NCI-H2029 treated with DMSO at 0.1 percent for 48 hours (cell line): Measurements from ENCODE around the gene OGDH.
"Not testable (repeated sequence)": the region's sequence is repeated elsewhere in the genome, so short reads cannot be mapped to it uniquely, and the experiment has no call there.

ENCODE experiments used
- DNase-seq: peaks from one replicate; lab custom pipeline; 2025; lab: John Stamatoyannopoulos, UW

Gene OGDH

DNA sequence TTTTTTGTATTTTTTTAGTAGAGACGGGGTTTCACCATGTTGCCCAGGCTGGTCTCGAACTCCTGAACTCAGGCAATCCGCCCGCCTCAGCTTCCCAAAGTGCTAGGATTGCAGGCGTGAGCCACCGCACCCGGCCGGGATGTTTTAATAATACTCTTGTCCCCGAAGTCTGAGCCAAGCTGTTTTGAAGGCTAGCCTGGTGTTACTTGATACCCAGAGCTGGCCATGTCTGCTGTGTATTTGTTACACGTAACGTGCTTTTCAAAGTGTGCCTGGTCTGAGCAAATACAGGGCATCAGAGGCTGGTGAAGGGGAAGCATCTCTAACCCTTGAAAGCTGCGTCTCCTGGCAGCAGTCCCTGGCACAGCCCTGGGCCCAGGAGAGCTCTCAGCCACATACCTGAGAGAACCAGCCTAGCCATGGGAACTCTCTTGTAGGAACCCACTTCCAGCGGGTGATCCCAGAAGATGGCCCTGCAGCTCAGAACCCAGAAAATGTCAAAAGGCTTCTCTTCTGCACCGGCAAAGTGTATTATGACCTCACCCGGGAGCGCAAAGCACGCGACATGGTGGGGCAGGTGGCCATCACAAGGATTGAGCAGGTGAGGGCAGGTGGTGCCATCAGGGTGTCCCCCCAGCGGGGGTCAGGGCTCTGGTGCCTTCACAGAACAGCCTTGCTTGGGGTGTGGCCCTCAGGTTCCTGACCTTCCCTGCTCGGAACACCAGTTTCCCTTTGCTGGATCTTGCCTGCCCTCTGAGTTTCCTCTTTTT lies 100.5 kb downstream of the OGDH start:
- DNase-seq = peak; percentile 94

DNA sequence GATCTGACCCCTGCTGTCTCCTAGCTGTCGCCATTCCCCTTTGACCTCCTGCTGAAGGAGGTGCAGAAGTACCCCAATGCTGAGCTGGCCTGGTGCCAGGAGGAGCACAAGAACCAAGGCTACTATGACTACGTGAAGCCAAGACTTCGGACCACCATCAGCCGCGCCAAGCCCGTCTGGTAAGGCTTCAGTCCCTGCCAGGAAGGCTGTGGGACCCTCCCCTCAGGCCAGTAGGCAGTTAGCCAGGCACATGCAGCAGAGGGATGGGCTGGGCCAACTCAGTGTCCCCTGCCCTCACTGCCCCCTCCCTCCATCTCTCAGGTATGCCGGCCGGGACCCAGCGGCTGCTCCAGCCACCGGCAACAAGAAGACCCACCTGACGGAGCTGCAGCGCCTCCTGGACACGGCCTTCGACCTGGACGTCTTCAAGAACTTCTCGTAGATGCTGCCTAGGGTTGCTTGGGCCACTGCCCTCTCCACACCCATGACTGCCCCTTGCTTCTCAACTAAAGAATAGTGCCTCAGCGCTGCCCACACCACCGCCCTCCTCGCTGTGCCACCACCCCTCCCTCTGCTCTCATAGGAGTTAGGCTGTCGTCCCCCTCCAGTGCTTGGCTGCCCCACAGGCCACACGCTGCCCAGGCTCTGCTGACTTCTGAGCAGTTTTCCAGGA lies 101.3 kb downstream of the OGDH start:
- no peak for DNase-seq

DNA sequence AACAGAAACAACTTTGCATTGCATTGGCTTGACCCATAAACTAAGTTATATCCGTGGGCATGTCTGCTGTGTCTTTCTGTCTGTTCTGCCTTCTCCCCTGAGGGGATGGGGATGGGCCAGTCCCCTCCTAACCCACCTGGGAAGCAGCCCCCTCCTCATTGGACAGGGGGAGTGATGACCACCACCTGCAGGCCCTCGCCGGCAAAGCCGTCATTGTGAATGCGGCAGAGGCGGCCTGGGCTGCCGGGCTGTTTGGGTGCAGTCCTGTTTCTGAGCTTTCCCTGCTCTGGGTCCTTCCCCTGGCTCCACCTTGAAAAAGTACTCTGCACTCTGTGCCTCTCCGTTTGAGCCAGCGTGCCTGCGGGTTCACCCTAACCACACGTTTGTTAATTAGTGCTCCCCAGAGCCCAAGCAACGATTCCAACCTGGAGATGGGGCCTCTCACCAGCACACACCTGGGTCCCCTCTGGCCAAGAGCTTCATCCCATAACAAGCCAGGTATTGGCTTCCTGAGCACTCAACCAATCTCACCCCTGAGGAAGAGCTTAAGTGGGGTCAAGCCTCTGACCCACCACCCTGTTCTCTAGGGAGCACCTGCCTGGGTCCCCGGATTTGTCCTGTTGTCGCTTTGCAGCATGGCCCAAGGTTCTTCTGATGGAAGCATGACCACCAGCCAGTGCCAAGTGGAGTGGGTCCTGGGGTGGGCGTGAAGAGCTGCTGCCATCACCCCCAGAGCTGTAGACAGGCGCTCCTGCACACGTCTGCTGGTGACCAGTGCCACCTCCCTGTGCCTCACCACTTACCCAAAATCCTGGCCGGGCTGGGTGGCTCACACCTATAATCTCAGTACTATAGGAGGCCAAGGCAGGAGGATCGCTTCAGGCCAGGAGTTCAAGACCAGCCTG lies 102.8 kb downstream of the OGDH start:
- DNase-seq = no peak

DNA sequence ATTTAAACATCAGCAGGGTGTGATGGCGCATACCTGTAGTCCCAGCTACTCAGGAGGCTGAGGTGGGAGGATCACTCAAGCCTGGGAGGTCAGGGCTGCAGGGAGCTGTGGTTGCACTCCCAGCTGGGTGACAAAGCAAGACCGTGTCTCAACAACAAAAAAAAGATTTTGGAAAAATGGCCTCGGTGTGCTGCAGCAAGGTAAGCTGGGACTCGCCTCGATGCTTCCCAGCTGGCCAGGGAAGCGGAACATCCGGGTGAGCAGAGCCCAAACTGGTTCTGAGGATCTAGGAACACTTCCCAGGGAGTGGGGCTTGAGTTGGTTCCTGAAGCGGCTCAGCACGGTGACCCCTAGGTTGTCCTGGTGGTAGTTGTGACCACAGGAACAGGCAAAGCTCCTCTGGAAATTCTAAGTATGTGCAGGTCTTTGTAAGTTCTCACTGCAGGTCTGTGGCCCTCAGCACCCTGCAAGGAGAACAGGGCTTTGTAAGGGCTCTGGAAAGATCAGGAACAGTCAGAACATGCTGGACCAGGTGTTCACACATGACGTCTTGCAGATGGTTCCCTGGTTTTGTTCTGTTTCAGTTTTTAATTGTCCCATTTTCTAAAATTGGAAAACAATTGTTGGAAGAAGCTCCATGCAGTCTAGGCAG lies 103.6 kb downstream of the OGDH start:
- no peak for DNase-seq

DNA sequence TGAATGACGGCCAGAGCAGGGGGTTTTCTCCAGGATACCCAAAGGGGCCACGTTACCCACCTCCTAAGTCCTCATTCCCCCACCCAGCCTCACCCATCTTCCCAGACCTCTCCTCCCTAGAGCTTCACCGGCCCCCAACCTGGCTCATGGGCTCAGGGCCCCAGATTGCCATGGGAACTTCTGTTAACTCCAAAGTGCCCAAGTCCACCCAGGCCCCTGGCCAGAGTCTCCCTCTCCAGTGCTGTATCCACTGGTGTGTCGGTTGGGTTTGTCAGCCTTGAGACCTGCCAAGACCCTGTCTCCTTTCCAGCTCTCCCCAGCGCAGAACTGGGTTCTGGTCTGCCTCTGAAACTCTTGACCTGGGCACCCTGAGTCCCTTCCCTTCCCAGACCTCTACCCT lies 105.1 kb downstream of the OGDH start:
- DNase-seq = no peak

DNA sequence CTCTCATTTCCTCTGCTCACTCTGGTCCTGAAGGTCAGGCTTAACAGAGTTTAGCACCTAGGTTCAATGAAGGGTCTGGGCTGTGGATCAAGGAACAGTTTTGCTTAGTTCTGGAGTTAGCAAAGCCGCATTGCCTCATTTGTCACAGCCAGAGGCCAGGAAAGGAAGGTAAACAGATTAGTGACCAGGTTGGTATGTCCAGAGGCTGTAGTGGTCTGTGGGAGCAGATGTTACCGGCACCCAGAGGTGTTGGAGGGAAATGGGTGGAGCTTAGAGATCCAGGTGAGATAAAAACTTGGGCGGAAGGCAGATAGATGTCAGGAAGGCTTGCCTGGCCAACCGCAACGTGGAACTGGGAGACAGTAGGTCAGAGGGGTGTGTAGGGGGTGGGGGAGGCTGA lies 105.6 kb downstream of the OGDH start:
- no peak for DNase-seq

DNA sequence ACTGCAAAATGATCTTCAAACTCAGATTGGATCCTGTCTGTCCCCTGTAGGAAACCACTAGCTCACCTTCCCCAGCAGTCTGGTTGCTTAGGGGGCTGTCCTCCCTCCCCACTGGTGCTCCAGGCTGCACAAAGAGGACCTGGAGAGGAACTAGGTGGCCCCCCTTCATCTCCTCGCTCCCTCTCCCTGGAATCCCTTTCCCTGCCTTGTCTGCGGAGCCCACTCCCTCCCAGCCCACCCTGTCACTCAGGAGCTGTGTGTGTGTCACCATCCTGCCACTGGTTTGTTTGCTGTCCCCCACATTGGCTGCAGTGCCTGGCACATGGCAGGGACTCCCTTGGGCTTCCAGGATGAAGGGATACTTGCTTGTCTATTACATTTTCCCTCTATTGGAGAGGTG lies 106.7 kb downstream of the OGDH start:
- DNase-seq = no peak

DNA sequence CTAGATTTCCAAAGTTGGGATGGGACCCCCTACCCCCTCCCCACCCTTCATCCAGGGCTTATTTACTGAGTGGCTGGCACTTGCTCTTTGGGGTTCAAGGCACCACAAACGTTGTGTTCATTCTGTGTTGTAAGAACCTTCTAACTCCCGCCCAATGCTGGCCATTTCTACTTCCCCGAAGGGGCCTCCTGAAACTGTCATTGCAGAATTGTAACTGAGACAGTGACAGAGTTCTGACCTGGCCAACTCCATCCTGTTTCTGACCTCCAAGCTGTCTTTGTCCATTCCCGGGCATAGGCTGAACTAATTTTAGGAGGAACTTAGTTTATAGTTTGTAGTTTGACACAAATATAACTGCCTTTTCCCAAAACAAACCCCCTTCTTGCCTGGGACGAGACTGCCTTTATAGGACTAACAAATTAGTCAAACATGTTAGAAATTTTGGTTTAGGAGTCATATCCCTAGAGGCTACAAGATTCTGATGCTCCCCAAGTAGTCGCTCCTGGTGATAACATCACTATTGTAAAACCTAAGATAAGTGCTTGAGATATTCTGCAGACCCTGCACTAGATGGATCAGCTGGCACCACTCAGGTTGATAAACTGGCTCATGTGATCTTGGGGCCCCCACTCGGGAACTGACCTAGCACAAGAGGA lies 107.4 kb downstream of the OGDH start:
- no peak for DNase-seq

DNA sequence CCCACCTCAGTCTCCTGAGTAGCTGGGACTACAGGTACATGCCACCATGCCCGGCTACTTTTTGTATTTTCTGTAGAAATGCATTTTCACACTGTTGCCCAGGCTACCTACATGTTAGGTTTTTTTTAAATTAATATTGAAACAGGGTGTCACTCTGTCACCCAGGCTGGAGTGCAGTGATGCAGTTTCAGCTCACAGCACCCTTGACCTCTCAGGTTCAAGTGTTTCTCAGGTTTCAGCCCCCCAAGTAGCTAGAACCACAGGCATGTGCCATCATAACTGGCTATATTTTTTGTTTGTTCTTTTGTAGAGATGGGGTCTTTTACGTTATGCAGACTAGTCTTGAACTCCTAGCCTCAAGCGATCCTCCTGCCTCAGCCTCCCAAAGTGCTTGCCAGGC lies 109.8 kb downstream of the OGDH start:
- no peak for DNase-seq

DNA sequence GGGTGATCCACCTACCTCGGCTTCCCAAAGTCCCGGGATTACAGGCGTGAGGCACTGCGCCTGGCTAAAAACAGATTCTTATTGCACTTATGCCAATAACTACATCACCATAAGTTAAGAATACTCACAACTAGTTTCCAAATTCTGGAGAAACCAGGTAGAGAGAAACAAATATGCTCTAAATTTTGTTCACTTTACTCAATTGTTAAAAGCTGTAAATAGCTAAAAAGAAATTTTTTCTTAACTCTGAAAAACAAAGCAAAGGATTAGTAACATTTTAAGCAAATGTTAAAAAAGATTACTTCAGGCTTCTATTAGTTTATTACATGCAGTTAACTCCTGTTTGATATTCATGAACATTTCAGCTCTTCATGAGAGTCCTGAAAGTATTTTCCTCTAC lies 113.9 kb downstream of the OGDH start:
- no peak for DNase-seq

DNA sequence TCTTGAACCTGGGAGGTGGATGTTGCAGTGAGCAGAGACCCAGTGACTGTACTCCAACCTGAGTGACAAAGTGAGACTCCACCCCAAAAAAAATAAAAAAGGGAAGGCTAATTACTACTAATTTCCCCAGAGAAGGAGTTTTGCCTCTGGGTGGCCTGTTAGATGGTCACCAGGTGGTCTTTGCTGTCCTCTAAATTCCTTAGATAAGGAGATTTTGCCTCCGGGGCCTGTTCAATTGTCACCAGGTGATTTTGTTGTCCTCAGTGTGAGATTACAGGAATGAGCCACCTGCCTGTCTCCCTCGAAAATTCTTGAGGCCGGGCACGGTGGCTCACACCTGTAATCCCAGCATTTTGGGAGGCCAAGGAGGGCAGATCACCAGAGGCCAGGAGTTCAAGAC lies 117.8 kb downstream of the OGDH start:
- DNase-seq = no peak

DNA sequence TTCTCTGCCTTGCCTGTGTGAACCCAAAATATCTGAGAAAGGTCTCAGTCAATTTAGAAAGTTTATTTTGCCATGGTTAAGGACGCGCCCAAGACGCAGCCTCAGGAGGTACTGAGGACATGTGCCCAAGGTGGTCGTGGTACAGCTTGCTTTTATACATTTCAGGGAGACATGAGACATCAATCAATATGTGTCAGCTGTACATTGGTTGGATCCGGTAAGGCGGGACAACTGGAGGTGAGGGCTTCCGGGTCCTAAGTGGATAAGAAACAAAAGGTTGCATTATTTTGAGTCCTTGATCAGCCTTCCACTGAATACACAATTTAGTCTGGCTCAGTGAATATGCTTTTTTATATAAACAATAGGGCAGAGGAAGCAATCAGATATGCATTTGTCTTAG lies 119.8 kb downstream of the OGDH start:
- not testable (repeated sequence) for DNase-seq

DNA sequence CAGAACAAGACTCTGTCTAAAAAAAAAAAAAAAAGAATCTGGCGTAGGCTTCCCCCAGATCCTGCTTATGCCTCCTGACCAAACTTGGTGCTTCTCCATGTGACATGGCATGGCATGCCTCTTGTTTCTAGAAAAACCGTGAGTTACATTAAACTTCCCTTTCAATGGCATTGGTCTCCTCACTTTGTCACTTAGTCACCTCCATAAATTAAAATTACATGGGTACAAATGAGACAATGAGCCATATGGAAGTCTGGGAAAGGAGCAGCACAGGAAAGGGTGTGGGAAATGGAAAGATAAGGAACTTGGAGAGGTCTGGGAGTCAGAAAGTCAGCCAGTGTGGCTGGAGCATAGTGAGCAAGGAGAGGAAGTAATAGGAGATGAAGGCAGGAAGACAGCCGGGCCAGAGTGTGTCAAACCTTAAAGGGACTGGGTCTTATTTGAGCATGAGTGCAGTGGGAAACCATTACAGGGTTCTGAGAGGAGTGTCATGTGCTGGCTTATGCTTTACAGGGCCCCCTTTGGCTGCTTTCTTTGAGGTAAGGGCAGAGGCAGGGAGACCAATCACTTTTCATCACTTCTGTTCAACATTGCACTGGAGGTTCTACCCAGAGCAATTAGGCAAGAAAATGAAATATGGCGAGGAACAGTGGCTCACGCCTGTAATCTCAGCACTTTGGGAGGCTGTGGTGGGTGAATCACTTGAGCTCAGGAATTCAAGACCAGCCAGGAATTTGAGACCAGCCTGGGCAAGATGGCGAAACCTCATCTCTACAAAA lies 120.9 kb downstream of the OGDH start:
- no peak for DNase-seq

DNA sequence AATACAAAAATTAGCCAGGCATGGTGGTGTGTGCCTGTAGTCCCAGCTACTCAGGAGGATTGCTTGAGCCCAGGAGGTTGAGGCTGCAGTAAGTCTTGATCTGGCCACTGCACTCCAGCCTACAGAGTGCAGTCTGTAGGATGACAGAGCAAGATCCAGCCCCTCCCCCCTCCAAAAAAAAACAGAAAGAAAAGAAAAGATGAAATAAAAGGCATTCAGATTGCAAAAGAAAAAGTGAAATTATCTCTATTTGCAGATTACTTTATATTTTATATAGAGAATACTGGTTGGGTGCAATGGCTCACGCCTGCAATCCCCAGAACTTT lies 121.5 kb downstream of the OGDH start:
- DNase-seq = no peak

DNA sequence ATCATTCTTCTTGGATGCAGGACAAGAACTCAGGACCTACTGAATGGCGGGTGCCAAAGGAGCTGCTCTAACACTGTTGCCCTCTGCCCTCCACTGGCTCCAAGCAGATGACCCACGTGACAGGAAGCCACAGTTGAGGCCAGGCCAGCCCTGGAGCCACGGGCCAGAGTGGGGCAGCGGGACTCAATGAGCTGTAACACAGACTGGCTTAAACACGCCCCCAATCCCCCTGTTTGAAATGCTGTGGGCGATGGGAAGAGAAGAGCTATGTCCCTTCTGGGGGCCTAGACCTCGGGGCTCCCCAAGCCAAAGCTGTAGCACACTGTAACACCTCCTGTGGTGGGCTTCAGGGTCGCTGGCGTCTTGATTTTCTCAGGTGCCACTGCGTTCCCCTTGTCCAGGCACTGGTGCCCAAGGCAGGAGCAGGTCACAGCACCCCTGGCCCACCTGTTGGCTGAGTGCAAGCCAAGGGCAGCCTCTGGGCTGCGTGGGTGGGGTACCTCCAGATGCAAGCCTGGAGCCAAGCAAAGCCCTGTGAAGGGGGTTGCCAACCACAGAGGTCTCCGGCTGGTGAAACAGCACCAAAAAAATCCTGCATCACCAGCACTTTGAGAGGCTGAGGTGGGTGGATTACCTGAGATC lies 123.6 kb downstream of the OGDH start:
- DNase-seq = no peak

DNA sequence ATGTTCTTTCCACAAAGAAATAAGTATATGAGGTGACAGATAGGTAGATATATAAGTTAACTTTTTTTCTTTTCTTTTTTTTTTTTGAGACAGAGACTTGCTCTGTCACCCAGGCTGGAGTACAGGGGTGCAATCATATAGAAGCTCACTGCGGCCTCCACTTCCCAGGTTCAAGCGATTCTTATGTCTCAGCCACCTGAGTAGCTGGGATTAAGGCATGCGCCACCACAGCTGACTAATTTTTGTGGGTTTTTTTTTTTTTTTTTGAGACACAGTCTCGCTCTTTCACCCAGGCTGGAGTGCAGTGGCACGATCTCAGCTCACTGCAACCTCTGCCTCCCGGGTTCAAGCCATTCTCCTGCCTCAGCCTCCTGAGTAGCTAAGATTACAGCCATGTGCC lies 126.5 kb downstream of the OGDH start:
- DNase-seq = not testable (repeated sequence)

DNA sequence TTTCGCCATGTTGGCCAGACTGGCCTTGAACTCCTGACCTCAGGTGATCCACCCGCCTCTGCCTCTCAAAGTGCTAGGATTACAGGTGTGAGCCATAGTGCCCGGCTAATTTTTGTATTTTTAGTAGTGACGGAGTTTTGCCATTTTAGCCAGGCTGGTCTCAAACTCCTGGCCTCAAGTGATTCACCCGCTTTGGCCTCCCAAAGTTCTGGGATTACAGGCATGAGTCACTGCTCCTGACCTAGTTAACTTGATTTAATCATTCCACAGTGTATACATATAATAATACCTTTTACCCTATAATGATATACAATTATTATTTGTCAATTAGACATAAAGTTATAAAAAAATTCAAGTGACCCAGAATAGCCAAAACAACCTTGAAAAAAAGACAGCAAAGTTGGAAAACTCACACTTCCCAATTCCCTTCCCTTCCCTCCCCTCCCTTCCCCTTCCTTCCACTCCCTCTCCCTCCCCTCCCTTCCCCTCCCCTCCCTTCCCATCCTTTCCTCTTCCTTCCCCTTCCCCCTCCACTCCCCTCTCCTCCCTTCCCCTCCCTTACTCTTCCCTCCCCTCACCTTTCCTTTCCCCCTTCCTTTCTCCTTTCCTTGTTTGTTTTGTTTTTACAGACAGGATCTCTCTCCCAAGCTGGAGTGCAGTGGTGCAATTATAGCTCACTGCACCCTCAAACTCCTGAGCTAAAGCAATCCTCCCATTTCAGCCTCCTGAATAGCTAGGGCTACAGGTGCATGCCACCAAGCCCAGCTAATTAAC lies 127.5 kb downstream of the OGDH start:
- DNase-seq = no peak

DNA sequence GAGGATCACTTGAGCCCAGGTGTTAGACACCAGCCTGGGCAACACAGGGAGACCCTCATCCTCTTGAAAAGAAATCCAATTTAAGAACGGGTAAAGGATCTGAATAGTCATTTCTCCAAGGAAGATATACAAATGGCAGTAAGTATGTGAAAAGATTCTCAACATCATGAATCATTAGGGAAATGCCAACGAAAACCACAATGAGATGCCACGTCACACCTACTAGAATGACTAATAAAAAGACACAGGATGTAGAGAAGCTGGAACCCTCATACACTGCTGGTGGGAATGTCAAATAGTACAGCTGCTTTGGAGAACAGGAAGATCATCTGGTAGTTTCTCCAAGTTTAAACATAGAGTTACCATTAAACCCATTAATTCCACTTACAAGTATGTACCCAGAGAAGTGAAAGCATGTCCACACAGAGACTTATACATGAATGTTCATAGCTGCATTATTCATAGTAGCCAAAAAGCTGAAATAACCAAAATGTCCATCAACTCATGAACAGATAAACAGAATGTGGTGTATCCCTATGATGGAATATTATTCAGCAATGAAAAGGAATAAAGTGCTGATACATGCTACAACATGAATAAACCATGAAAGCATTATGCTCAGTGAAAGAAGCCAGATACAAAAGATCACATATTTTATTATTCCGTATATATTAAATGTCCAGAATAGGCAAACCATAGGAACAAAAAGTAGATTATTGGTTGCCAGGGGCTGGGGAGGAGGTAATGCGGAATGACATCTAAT lies 129.2 kb downstream of the OGDH start:
- DNase-seq = no peak

DNA sequence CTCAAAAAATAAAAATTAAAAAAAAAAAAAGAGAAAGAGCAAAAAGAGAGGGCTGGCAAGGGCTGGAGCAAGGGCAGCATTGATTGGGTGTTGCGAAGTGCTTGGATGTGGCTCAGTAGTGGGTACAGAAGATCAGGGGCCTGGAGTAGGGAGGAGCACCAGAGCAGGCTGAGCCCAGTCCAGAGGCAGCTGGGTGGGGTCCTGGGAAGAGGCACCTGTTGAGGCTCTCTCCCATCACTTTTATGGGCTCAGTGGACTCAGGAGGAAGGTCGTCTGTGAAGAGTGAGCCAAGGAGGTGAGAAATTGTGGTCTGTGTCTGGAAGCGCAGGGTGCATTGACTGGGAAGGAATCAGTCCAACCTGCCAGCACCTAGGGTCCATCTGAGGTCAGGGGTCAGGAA lies 130.5 kb downstream of the OGDH start:
- DNase-seq = no peak
